A549 (cell line): ENCODE data around the gene LPCAT1. TPM values are rescaled to one million over a fixed set of nuclear protein-coding genes. Genes with fewer than 3 reads are reported as not detected.
"Not testable (repeated sequence)": the region's sequence is repeated elsewhere in the genome, so short reads cannot be mapped to it uniquely, and the experiment has no call there.

Source experiments
- ATAC-seq, 2 experiments: fragments of 200-7000 bp in 1 of 2; fragments of >200 bp in 1 of 2; cut with Nextera tagmentation in 1 of 2; cut with Tn5 transposase in 1 of 2; 3 replicates each; pipeline versions ENCODE4 v1.8.0 to v1.9.1; 2018 to 2020; ENCODE audit warnings: mild to moderate bottlenecking in 1 of 2, moderate library complexity in 1 of 2
- CTCF ChIA-PET: fragments of 300-600 bp; sonication (Branson Sonifier 250); formaldehyde crosslinking; extraction: SDS; loops from one replicate; lab custom pipeline; 2021; ENCODE audit warnings: antibody characterized with exemption, inconsistent platforms; lab: Yijun Ruan, JAX
- POLR2A ChIA-PET: fragments of 350-600 bp; formaldehyde crosslinking; extraction: SDS; loops from one replicate; lab custom pipeline; 2021; ENCODE audit warnings: antibody characterized with exemption, inconsistent platforms; lab: Yijun Ruan, JAX
- DNase-seq, 2 experiments: peaks; one replicate each; pipeline versions ENCODE4 v3.0.0 to v3.0.0-alpha.2; 2011 to 2016; ENCODE audit warnings: low read depth in 1 of 2, low spot score in 1 of 2
- FAIRE-seq: peaks from 2 replicates; lab custom pipeline; 2011; peaks lifted over from hg19 to GRCh38; lab: Jason Lieb, UNC
- H3K27ac ChIP-seq, 2 experiments: fragments of >200 bp; sonication (Bioruptor Twin); formaldehyde crosslinking; 3 replicates each; pipeline ENCODE4 v1.5.1; 2016 to 2017
- H3K4me1 ChIP-seq: fragments of >200 bp; sonication (Bioruptor Twin); formaldehyde crosslinking; 3 replicates; pipeline ENCODE4 v1.6.1; 2016
- H3K4me2 ChIP-seq: fragments of >200 bp; sonication (Bioruptor Twin); formaldehyde crosslinking; 3 replicates; pipeline ENCODE4 v1.6.1; 2016
- H3K4me3 ChIP-seq: fragments of >200 bp; sonication (Bioruptor Twin); formaldehyde crosslinking; 3 replicates; pipeline ENCODE4 v1.5.1; 2016
- H3K9me3 ChIP-seq: fragments of >200 bp; sonication (Bioruptor Twin); formaldehyde crosslinking; 3 replicates; pipeline ENCODE4 v1.6.1; 2016
- BHLHE40 ChIP-seq: IDR thresholded peaks from 2 replicates; pipeline ENCODE4 v1.6.1; 2012; ENCODE audit warnings: low read depth, low read length, inconsistent platforms
- CHD2 ChIP-seq: fragments of 150-350 bp; IDR thresholded peaks from 2 replicates; pipeline ENCODE4 v1.6.1; 2014; ENCODE audit warnings: low read length; ENCODE audit not compliant: partially characterized antibody
- E2F6 ChIP-seq: IDR thresholded peaks from 2 replicates; pipeline ENCODE4 v1.6.1; 2012; ENCODE audit warnings: low read depth, borderline replicate concordance
- GATA3 ChIP-seq: IDR thresholded peaks from 2 replicates; pipeline ENCODE4 v1.6.1; 2012; ENCODE audit warnings: borderline replicate concordance
- HDAC2 ChIP-seq: fragments of 200-600 bp; sonication (generic); IDR thresholded peaks from 2 replicates; pipeline ENCODE4 v1.6.1; 2016
- HOXB13 ChIP-seq: fragments of 250-450 bp; sonication (Bioruptor Pico); IDR thresholded peaks from 2 replicates; pipeline ENCODE4 v1.5.0; 2020; ENCODE audit warnings: low read depth, mild to moderate bottlenecking, moderate library complexity
- JUNB ChIP-seq: fragments of >200 bp; sonication (Bioruptor Twin); formaldehyde crosslinking; IDR thresholded peaks from 2 replicates; pipeline ENCODE4 v1.6.1; 2016
- KDM1A ChIP-seq: fragments of 200-600 bp; sonication (generic); IDR thresholded peaks from 2 replicates; pipeline ENCODE4 v1.6.1; 2016; ENCODE audit warnings: low read depth, mild to moderate bottlenecking
- MAZ ChIP-seq: fragments of 150-350 bp; IDR thresholded peaks from 2 replicates; pipeline ENCODE4 v1.6.1; 2014; ENCODE audit warnings: antibody characterized with exemption, low read depth, low read length, borderline replicate concordance
- POLR2AphosphoS2 ChIP-seq: conservative IDR thresholded peaks from 2 replicates; pipeline ENCODE4 v1.6.1; 2012; ENCODE audit warnings: low read length, improper control_type of control experiment, inconsistent platforms
- RCOR1 ChIP-seq: fragments of 150-350 bp; IDR thresholded peaks from 2 replicates; pipeline ENCODE4 v1.6.1; 2014; ENCODE audit warnings: antibody characterized with exemption, low read length, low read depth
- RFX5 ChIP-seq: fragments of 450-650 bp; IDR thresholded peaks from 2 replicates; pipeline ENCODE4 v1.7.1; 2014; ENCODE audit warnings: antibody characterized with exemption, mild to moderate bottlenecking, moderate library complexity
- SMC3 ChIP-seq: fragments of >200 bp; sonication (Bioruptor Twin); formaldehyde crosslinking; IDR thresholded peaks from 3 replicates; pipeline ENCODE4 v1.6.1; 2018; ENCODE audit warnings: inconsistent platforms
- TFCP2L1 ChIP-seq: fragments of 250-450 bp; sonication (Bioruptor Pico); IDR thresholded peaks from 2 replicates; pipeline ENCODE4 v1.5.0; 2021; ENCODE audit warnings: mild to moderate bottlenecking
- ZC3H11A ChIP-seq: fragments of 450-650 bp; IDR thresholded peaks from 2 replicates; pipeline ENCODE4 v1.6.1; 2014; ENCODE audit warnings: antibody characterized with exemption, mild to moderate bottlenecking
- ZNF302 ChIP-seq: fragments of 250-450 bp; sonication (Bioruptor Pico); IDR thresholded peaks from 2 replicates; pipeline ENCODE4 v1.9.0; 2021; ENCODE audit warnings: inconsistent platforms, mild to moderate bottlenecking, moderate library complexity
- WGBS: methylation state at CpG from one replicate; pipeline ENCODE4 v1.1.6; 2017; ENCODE audit errors: missing lambda C conversion rate; 5-methylcytosine and 5-hydroxymethylcytosine counted together
- polyA plus RNA-seq, 4 experiments: library from polyadenylated mRNA; depleted of rRNA in 3 of 4; stranded (reverse); fragments of >200 nt; fragmentation: RNase III in 1 of 4; extraction: RNeasy Plus Mini Kit Qiagen cat#74134 plus additional on column Dnase treatment in 1 of 4; gene quantifications; 2 replicates in 3 of 4; 3 replicates in 1 of 4; pipeline ENCODE4 v1.2.3, GENCODE V29; 2011 to 2017
- TF ChIP-seq, protein P1 (sequence below): fragments of >200 bp; sonication (Bioruptor Twin); formaldehyde crosslinking; IDR thresholded peaks from 3 replicates; pipeline ENCODE4 v1.5.1; 2016

Gene LPCAT1
- polyA plus RNA-seq, 2 of the 4 experiments (the other 2 are of a cell fraction): 22.9 to 74.9 TPM

GRCh38 chr5:1540831-1541701 is 17.3 kb upstream of the LPCAT1 start:
- H3K27ac ChIP-seq: peak overlapping the region in 1 of 2 experiments; percentile 76; a peak in 3 of 6 replicates
- CTCF ChIA-PET: no interaction called here
- no peak for DNase-seq
- 84% methylated on average over 10 of the region's 11 CpGs for WGBS
- TF ChIP-seq, protein P1, sequence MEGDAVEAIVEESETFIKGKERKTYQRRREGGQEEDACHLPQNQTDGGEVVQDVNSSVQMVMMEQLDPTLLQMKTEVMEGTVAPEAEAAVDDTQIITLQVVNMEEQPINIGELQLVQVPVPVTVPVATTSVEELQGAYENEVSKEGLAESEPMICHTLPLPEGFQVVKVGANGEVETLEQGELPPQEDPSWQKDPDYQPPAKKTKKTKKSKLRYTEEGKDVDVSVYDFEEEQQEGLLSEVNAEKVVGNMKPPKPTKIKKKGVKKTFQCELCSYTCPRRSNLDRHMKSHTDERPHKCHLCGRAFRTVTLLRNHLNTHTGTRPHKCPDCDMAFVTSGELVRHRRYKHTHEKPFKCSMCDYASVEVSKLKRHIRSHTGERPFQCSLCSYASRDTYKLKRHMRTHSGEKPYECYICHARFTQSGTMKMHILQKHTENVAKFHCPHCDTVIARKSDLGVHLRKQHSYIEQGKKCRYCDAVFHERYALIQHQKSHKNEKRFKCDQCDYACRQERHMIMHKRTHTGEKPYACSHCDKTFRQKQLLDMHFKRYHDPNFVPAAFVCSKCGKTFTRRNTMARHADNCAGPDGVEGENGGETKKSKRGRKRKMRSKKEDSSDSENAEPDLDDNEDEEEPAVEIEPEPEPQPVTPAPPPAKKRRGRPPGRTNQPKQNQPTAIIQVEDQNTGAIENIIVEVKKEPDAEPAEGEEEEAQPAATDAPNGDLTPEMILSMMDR: no peak
- no peak for TF ChIP-seq POLR2AphosphoS2
- TF ChIP-seq, all 56 proteins: peak for 0
- no peak for FAIRE-seq
- peaks cover 33% of the 10 kb centered on the region for H3K4me1 ChIP-seq
- peaks cover 5% of the 10 kb centered on the region; the same call in 2 of the 3 replicates for H3K9me3 ChIP-seq
- POLR2A ChIA-PET: no interaction called here
- no peak for ATAC-seq
- no peak overlapping the region for H3K4me3 ChIP-seq
- H3K4me2 ChIP-seq: no peak overlapping the region

GRCh38 chr5:1540166-1540565 is 16.4 kb upstream of the LPCAT1 start:
- H3K9me3 ChIP-seq: peaks cover 5% of the 10 kb centered on the region; the same call in 2 of the 3 replicates
- DNase-seq (no peak), ATAC-seq (no peak), FAIRE-seq (no peak)
- no peak overlapping the region for H3K4me2 ChIP-seq
- peak overlapping the region in 1 of 2 experiments; percentile 66; a peak in 3 of 6 replicates for H3K27ac ChIP-seq
- TF ChIP-seq HOXB13 (no peak), CHD2 (no peak), ZNF302 (CRISPR knock-in tag) (no peak)
- peaks cover 27% of the 10 kb centered on the region for H3K4me1 ChIP-seq
- POLR2A ChIA-PET: no interaction called here
- no peak overlapping the region for H3K4me3 ChIP-seq
- WGBS: 100% methylated on average over 1 of the region's 3 CpGs
- CTCF ChIA-PET: no interaction called here

DNA sequence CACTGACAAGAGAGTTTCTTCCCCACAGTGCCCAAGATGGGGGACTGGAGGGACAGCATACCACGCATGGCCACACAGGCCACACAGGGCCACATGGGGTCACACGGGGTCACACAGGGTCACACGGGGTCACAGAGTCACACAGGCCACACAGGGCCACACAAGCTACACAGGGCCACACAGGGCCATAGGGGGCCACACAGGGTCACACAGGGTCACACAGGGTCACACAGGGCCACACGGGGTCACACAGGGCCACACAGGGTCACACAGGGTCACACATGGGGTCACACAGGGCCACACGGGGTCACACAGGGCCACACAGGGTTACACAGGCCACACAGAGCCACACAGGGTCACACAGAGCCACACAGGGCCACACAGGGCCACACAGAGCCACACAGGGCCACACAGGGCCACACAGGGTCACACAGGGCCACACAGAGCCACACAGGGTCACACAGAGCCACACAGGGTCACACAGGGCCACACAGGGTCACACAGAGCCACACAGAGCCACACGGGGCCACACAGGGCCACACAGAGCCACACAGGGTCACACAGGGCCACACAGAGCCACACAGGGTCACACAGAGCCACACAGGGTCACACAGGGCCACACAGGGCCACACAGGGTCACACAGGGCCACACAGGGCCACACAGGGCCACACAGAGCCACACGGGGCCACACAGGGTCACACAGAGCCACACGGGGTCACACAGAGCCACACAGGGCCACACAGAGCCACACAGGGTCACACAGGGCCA is 15.8 kb upstream of the LPCAT1 start:
- H3K4me2 ChIP-seq, DNase-seq, POLR2A ChIA-PET, H3K9me3 ChIP-seq, H3K4me3 ChIP-seq, CTCF ChIA-PET, FAIRE-seq, ATAC-seq: not testable (repeated sequence)
- Histone ChIP-seq H3K27ac (peak overlapping the region in 1 of 2 experiments; percentile 66; a peak in 3 of 6 replicates), H3K4me1 (peaks cover 27% of the 10 kb centered on the region)
- 22% methylated on average over 4 of the region's 8 CpGs for WGBS

GRCh38 chr5:1538741-1539392 is 15.1 kb upstream of the LPCAT1 start:
- H3K4me3 ChIP-seq: no peak overlapping the region
- WGBS: 79% methylated on average over 13 of the region's 13 CpGs
- H3K9me3 ChIP-seq: peaks cover 5% of the 10 kb centered on the region; the same call in 2 of the 3 replicates
- H3K4me2 ChIP-seq: no peak overlapping the region
- TF ChIP-seq RFX5: no peak
- TF ChIP-seq JUNB: no peak
- TF ChIP-seq SMC3: no peak
- no peak for TF ChIP-seq GATA3
- no peak for TF ChIP-seq MAZ
- TF ChIP-seq ZC3H11A: no peak
- TF ChIP-seq HDAC2: no peak
- no peak for TF ChIP-seq E2F6
- TF ChIP-seq KDM1A: no peak
- no peak for TF ChIP-seq CHD2
- TF ChIP-seq RCOR1: no peak
- TF ChIP-seq TFCP2L1 (CRISPR knock-in tag): no peak
- TF ChIP-seq BHLHE40: no peak
- FAIRE-seq: no peak
- H3K4me1 ChIP-seq: peaks cover 24% of the 10 kb centered on the region
- peak overlapping the region in 1 of 2 experiments; percentile 66; a peak in 3 of 6 replicates for H3K27ac ChIP-seq
- no peak for DNase-seq
- ATAC-seq: no peak
- CTCF ChIA-PET: no interaction called here
- POLR2A ChIA-PET: no interaction called here
